Measurements from ENCODE around the gene FYN.

DNA sequence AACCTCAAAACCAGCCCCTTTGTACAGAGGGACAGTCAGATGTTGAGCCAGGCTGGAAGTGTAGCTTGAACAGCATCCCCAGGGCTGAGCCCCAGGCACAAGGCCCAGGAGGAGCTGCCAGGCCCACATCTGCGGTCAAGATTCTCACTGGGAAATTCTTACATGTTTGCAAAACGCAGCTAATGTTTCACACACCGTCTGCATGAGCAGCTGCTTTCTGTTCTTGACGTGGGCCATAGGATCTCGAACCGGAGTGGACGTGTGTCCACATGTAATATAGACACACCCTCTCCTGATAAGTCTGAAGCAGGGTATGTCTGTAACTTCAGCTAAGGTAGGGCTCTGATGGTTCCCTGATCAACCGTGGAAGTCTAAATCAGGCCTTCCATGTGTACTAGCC lies 226.3 kb downstream of the FYN start:
- TF ChIP-seq, protein P1, sequence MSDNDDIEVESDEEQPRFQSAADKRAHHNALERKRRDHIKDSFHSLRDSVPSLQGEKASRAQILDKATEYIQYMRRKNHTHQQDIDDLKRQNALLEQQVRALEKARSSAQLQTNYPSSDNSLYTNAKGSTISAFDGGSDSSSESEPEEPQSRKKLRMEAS (IDR thresholded peaks at IDR 0.05) = no peak
- TF ChIP-seq NR3C1 (CRISPR knock-in tag; IDR thresholded peaks at IDR 0.05) (no peak), ZFY (CRISPR knock-in tag; IDR thresholded peaks at IDR 0.05) (no peak), HMG20B (CRISPR knock-in tag; conservative IDR thresholded peaks at IDR 0.05) (no peak), MAFG (CRISPR knock-in tag; IDR thresholded peaks at IDR 0.05) (no peak), ZNF274 (CRISPR knock-in tag; IDR thresholded peaks at IDR 0.05) (no peak), ZNF674 (CRISPR knock-in tag; IDR thresholded peaks at IDR 0.05; ENCODE audit: low read depth) (no peak)
- TF ChIP-seq, protein P2, sequence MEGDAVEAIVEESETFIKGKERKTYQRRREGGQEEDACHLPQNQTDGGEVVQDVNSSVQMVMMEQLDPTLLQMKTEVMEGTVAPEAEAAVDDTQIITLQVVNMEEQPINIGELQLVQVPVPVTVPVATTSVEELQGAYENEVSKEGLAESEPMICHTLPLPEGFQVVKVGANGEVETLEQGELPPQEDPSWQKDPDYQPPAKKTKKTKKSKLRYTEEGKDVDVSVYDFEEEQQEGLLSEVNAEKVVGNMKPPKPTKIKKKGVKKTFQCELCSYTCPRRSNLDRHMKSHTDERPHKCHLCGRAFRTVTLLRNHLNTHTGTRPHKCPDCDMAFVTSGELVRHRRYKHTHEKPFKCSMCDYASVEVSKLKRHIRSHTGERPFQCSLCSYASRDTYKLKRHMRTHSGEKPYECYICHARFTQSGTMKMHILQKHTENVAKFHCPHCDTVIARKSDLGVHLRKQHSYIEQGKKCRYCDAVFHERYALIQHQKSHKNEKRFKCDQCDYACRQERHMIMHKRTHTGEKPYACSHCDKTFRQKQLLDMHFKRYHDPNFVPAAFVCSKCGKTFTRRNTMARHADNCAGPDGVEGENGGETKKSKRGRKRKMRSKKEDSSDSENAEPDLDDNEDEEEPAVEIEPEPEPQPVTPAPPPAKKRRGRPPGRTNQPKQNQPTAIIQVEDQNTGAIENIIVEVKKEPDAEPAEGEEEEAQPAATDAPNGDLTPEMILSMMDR (CRISPR knock-in tag; IDR thresholded peaks at IDR 0.05) = no peak

Data from HepG2 (cell line).